Occipital lobe (tissue), 2 donors: Measurements from ENCODE around the gene FRMD1. TPM values are rescaled to one million over a fixed set of nuclear protein-coding genes. Genes with fewer than 3 reads are reported as not detected.

Experiments used
- DNase-seq: peaks from one replicate; lab custom pipeline; 2025; lab: John Stamatoyannopoulos, UW
- total RNA-seq: library from RNA; depleted of rRNA; stranded (reverse); fragments of >200 nt; gene quantifications from one replicate; pipeline ENCODE4 v1.2.3, GENCODE V29; 2014

Gene FRMD1
- total RNA-seq, 1 donor from 2014 or later: not detected

DNA sequence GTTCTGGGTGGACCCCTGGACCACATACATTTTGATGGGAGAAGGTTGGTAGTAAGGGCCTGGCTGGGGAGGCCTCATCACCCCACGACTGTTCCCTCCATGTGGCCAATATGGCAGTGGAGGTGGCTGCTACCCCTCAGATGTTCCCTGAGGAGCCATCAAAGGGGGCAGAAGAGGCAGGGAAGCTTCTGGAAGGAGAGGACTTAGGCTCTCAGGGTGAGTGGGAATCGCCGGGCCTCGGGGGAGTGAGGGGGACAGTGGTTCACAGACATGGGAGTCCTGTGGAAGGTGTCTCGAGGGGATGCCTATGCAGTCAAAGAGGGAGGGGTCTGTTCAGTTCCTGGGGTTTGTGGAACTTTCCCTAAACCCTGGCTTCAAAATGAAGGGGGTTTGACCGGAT, 32.9 kb upstream of the FRMD1 start:
- no peak for DNase-seq

DNA sequence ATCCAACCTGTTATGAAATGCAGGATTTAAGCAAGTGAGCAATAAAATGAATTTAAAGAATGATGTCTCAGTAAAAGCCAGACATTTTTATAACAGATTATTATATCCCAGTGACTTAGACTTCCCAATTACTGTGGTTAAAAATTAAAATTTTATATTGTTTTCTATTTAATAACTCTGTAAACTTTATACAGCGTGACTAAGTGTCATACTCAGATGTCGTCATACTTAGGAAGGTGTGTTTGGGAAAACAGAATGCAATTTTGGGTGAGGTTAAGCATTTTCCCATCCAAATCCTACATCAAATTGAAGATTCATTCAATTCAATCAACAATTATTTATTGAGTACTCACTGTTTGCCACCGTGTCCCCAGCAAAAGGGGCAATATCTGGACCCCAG, 31.4 kb upstream of the FRMD1 start:
- no peak for DNase-seq

DNA sequence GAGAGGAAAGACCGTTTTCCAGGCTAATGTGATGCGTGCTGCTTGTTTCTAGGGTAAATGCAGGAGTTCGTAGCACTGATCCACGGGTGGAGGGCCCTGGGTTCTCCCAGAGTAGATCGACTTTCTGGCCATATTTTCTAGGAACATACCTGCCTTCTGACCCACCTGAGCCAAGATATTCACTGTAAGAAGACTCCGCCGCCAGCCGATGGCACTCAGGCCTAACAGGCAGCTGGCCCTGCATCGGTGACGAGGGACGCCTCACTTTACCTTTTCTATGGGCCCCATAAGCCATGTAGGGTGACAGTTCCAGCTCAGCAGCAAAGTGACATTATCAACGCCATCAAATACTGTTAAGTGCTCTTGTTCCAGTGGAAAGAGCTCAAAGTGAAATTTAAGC, 30.2 kb upstream of the FRMD1 start:
- no peak for DNase-seq

DNA sequence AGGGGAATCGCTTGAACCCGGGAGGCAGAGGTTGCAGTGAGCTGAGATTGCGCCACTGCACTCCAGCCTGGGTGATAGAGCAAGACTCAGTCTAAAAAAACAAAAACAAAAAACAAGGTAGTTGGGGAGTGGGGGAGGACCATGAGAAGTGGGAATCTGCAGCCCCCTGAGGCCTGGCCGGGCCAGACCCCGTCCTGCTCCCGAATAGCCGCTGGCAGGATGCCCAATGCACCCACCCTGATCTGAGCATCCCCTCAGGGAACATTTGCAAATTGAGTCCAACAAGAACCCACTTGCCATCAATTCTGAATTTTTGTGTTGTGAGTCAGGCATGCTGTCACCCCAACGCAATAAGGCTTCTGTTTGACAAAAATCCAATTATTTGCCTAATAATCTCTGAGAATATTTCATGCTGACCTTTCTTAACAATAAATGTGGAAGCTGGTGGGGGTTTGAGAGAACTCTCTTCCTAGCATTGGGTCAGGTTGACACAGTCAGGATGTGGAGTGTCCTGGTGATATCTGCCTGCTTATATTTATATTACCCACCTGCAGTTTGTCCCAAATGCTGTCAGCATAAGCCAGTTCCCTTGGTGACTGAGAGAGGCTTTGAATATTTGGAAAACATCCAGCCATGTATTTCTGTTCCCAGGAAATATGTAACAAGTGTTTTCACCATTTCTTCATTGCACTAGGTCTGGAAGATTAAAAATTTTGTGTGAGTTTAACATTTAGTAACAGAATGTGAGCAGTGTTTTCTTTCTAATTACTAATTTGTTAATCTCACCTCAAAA, 28.4 kb upstream of the FRMD1 start:
- no peak for DNase-seq

DNA sequence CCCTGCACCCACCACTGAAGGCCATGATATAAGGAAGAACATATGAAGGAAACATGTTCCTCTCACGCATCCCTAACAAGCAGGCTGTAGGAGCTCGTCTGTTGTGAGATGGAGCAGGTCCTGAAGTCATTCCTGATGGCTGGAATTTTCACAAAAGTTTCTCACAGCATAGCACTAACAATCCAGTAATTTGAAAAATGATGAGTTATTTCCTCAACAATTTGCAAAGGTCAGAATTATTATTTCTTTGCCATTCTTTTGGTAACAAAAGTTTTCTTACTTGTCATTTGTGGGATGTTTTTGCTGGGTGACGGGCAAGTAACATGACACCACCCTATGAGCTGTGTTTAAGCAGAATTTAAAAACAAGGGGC, 27.6 kb upstream of the FRMD1 start:
- DNase-seq: no peak

DNA sequence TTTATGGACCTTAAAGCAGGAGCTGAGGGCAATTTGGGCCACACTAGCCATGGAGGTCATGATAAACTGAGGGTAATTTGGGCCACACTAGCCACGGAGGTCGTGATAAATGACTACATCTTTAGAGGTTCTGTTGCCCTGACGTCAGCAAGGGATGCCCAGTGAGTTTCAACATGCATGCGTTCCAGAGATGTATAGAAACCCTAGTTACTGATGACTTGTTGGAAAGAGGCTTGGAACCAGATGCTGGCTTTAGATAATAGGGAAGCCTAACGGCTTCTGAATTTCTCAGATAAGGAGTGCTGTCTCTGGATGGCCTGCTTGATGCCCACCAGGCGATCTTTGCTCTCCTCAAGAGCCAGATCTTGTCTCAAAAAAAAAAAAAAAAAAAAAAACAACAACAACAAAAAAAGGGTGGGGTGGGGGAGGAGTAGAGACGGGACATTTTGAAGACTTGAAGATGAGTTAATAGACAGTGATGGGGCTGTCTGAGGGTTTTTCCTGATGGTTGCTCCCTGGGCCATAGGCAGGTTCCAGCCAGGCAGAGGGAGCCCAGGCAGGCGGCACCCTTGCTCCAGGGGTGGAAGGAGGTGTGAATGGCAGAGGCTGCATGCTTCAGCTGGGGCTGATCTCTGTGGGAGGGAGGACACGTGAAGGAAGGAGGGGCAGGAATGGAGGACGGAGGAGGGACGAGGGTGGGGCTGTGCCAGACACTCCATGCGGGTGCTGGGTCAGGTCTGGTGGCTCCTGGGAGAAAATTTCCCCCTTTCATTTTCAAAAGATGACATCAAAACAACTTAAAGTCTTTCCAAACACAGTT, 27.0 kb upstream of the FRMD1 start:
- DNase-seq: no peak

DNA sequence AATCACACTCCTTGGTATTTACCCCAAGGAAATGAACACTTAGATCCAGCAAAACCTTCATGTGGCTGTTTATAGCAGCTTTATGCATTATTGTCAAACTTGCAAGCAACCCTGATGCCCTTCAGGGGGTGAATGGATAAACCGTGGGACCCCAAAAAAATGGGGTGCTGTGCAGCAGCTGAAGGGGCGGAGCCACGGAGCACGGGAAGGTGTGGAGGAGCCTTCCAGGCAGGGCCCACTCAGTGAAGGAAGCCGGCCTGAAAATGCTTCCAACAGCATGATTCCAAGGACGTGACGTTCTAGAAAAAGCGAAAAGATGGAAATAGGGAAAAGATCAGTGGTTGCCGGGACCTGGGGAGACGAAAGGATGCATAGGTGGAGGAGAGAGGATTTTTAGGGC, 25.6 kb upstream of the FRMD1 start:
- DNase-seq: no peak

DNA sequence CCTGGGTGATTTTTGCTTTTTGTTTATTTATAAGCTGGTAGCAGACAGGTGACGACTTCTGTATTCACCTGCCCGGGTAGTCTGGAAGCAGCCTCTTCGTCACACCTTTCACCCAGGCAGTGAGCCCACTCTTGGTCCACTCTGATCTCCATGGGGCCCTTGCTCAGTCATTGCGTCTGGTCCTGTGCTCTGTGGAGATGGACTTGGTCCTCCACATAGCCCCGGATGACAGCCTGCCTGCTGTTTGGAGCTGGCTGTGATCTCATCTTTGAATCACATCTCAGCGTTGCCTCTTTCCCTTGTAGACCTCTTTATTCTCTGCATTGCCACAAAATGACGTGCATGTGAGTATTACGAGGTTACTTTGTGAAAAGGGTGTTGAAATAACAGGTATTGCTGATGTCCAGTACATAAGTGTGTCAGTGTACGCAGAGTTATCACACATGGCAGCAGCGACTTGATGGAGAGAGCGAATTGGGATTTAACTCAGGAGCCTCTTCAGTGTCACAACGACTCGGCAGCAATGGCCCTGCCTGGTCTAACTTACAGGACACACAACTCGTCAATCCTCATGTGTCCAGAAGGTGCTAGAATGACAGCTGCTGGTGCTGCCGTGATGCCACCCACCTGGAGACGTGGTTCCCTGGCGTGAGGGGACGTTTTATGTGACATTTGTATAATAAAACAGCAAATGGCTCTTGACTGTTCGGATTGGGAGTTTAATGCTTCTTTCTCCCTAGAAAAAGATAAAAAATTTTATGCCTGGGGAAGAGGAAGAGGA, 24.2 kb upstream of the FRMD1 start:
- no peak for DNase-seq

DNA sequence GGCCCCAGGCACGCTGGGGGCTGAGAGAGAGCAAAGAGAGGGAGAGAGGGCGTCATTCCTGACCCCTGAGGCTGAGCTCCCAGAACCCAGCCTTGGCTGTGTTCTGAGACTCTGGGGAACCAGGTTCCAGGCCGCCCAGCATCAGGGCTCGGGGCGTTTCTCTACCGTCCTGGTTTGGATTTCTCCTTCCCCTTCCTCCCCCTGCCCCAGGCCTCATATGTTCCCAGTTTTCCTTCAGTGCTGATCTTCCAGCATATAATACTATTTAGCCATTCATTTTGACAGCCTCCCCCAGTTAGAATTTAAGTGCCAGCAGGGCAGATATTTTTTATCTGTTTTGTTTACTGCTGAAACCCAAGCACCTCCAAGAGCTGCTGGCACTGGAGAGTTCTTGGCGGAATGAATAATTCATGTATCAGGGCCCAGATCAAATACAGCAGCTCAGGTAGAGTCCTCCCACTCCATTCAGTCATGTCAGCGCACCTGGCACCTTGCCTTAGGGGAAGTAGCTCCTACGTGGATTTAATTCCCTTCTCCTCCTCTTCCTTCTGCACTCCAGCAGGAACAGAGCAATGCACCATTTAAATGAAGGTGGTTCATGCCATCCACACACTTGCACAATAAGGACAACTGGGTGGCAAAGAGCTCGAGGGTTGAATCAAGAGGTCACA, 23.4 kb upstream of the FRMD1 start:
- DNase-seq: no peak

DNA sequence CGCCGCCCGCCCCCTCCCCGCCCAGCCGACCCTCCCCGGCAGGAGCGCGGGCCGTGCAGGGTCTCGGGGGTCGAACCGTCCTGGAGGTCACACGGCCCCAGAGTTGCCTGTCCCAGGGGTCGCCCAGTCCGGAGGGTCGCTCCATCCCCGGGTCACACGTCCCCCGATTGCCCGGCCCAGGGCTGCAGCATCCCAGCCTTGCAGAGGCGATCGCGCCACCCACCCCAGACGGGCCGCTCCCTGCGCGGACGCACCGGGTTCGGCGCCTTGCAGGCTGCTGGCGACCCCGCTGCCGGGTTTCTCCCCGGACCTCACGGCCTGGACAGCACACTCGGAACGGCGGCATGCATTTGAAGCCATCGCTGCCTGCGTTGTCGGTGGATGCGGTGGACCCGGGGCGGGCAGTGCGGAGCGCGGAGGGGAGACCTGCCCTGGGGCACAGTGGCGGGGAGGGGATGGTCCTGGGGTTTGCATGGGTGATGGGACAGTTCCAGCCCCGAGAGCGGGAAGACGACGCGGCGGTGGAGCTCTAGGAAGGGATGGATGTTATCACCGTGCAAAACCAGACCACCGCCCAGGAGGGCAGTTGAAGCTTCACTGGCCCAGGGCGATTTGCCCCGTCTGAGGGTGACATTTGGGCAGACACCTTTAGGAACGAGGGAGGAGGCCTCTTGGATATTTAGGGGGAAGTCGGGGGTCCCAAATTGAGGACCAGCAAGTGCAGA, 22.7 kb upstream of the FRMD1 start:
- DNase-seq: no peak

DNA sequence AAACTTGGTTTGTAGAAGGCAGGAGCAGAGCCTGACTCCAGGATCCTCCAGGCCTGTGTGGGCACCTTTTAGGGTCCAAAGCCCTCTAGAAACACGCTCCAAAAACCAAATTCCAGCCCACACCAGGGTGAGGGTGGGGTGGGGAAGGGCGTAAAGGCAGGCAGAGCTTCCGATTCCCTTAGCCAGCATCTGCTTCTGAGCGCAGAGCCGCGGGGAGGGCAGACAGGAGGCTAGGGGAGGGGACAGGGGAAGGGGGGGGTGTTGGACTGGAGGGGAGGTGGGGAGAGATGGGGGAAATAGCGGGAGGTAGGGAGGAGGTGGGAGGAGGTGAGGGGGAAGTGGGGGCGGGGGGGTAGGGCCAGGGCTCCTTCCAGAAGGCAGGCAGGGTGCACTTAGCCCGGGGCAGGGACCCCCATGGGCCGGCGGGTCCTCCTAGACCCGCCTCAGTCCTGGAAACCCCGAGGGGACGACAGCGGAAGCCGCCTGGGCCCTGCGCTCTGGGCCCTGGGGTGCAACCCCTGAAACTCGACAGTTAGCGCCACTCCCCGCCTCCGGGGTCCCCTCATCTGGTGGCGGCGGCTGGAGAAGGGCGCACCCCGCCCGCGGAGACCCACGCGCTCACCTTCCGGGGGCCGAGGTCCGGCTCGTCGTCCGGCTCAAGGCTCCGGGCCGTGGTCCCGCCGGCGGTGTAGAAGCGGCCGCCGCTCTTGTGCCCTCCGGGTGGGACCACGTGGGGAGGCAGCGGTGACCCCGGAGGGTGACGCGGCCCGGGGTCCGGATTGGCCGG, 22.0 kb upstream of the FRMD1 start:
- no peak for DNase-seq

DNA sequence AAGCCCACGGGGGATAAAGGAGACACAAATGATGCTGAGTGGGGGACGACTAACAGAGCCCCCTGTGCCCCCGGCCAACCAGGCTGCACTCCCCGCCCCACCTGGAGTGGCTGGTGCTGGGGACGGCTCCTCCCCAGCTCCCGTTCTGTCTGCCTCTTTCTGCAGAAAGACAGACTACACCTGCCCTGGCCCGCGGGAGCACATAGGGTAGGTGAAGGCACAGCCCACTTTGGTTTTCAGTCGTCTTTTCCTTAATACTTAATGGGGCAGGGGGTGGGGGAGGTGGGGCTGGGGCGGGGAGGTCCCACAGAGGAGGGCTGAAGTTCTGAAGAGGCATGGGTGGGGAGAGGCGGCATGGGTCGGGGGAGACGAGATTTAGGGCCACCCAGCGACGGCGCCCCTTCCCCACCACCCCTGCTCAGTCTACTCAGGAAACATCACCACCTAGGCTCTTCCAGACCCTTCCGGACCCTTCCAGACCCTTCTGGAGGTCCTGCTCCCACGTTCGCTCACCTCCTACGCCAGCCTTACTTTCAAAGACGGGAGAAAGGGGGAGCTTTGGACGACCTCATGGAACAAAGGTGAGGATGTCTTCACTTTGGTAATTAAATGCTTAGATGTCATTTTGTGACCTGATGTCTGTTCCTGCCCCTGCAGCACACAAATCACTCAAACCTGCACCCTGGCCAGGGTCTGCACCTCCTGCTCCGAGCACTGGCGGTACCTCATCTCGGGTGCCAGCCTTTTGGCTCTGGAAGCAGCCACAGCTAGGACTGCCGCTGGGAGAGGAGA, 21.2 kb upstream of the FRMD1 start:
- no peak for DNase-seq

DNA sequence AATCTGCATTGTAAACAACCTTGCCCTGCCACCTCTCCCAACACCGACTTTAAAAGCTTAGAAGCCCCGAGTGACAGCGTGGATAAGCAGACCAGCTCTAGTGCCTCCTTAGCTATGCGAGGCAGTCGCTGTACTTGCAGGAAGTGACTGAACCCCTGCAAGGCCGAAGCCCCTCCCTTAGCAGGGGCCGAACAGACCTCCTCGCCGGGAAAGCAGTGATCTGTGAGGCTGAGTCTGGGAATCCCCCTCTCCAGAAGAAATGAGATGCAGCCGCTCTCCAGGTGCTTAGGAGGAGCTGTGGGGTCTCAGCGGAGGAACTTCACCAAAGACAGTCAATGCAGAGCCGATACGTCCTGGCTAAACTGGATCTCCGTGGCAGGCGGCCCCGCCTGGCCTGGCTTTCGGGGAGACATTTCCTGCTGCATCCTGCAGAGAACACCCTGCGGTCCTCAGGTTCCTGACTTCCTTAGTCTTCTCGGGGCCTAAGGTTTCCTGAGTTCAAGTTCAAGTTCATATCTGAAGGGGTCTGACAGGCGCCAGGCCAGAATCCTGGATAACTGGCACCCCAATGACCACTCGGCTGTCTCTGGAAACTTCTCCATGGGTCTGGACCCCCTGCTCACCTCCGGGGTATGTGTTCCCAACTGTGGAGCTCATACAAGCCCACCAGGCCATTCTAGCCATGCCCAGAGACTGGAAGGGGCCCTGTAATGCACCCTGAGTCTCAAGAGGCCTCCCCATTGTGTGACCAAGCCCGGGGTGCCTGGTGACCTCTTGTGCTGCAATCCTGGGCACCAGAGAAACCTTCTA, 20.4 kb upstream of the FRMD1 start:
- no peak for DNase-seq

DNA sequence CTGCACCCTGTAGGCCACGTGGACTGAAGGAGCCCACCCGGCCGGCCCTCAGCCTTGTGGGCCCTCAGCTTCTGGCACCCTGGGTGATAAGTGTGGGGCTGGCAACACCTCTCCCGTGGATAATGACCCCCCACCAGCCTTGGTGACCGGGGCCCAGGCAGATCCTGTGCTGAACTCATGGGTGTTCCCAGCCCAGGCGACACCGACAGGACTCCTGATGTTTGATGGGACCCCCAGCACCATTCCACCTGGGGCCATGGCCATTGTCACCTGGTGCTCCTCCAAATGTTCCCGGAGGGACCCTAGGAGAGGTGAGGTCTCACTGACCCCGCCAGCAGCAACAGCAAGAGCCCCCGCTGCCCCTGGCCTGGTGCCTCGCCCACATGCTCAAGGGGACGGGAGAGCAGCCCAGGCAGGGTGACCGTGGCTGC, 19.4 kb upstream of the FRMD1 start:
- DNase-seq: no peak

DNA sequence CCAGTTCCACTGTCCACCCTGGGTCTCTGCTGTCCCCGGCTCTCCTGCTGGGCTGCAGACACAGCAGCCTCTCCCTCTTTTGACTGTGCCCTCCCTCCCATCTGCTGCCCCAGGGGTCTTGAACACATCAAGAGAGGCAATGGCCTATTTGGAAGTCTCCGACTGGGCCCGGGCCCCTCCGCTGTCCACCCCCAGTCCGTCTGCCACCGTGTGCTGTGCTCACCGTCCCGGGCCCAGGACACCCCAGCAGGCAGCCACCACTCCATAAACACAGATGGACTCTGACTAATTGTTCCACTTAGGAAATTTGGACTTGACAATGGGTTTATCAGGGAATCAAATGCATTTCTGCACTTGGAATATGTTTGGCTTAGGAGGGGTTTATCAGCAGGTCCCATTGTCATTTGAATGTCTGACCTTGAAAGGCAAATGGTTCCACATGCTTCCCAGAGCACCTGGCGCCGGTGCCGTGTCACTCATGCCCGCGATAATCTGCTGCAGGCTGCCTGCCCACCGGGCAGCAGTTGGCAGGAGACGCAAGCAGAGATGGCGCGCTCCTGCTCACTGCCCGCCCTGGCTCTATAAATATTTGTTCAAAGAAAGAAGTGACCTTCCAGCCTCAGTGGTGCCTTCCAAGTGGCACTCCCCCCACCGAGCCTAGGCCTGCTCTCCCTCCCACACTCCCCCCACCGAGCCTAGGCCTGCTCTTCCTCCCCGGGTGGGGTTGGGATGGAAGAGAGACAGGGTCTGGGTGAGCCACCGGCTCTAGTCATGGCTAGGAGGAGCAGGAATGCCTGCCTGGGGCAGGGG, 18.8 kb upstream of the FRMD1 start:
- DNase-seq: no peak

DNA sequence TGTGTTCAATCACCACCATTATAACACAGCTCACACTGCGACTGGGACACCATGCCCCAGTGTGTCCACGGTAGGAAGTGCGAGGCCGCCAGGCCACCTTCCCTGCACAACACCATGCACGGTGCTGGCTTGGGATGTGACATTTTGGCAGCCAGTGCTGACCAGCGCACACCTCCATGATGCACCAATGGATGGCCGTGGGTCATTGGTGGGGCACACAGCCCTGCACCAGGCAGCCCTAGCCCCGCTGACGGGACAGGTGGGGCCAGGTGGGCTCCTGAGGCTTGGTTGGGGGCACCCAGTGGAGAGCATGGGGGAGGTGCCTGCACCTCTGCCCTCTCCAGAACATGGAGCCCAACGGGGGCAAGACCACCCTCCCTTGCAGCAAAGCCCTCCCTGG, 18.2 kb upstream of the FRMD1 start:
- DNase-seq: no peak

DNA sequence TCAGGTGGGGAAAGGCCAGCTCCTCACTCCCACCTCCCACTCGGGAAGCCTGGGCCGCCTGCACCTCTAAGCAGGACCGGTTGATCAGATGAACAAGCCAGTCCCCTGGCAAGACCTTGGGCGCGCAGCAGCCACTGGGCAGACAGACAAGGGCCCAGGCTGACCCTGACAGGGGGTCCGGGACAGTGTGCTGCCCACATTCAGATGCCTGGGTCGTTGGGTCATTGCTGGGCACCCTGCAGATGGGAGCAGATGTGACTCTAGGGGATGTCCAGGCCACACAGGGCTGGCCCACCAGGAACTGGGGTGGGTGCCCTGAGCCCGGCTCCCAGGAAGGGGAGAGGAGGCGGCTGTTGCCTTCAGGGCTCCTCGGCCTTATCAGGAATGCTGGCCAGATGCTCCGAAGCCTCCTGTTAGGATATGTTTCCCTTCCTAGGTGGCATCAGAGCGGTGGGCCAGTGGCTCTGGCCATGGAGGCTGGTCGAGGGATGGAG, 17.3 kb upstream of the FRMD1 start:
- DNase-seq: no peak
